Prostate gland (tissue), 2 donors: ENCODE data around the gene TGIF1. TPM values are rescaled to one million over a fixed set of nuclear protein-coding genes. Genes with fewer than 3 reads are reported as not detected.

Experiments used
- DNase-seq: peaks from one replicate; pipeline ENCODE4 v3.0.0-alpha.2; 2019; ENCODE audit warnings: low spot score
- H3K27ac ChIP-seq, 2 donors: fragments of 200-600 bp; sonication (generic); 2 replicates each; pipeline ENCODE4 v1.5.1; 2017 to 2019
- H3K27me3 ChIP-seq: fragments of 200-600 bp; sonication (generic); replicated peaks from 2 replicates; pipeline ENCODE4 v1.5.1; 2019; ENCODE audit not compliant: insufficient read depth
- H3K36me3 ChIP-seq, 2 donors: fragments of 200-600 bp; sonication (generic); 1 replicate in 1 of 2; 2 replicates in 1 of 2; pipeline versions ENCODE4 v1.5.1 to v1.8.1; 2017 to 2019
- H3K4me1 ChIP-seq: fragments of 200-600 bp; sonication (generic); replicated peaks from 2 replicates; pipeline ENCODE4 v1.5.1; 2019
- H3K4me3 ChIP-seq, 2 donors: fragments of 200-600 bp; sonication (generic); 2 replicates each; pipeline ENCODE4 v1.5.1; 2017 to 2019
- H3K9me3 ChIP-seq: fragments of 200-600 bp; sonication (generic); 2 replicates; pipeline ENCODE4 v1.5.1; 2017
- CTCF ChIP-seq, 4 experiments: fragments of 200-600 bp in 2 of 4; fragments of 450-650 bp in 2 of 4; sonication (generic) in 2 of 4; IDR thresholded peaks; 1 replicate in 3 of 4; 2 replicates in 1 of 4; pipeline ENCODE4 v1.5.1; 2016 to 2019; ENCODE audit warnings: antibody characterized with exemption in 4 of 4, mild to moderate bottlenecking in 2 of 4, moderate library complexity in 2 of 4
- POLR2A ChIP-seq: fragments of 450-650 bp; IDR thresholded peaks from one replicate; pipeline ENCODE4 v1.6.1; 2016; ENCODE audit warnings: antibody characterized with exemption, mild to moderate bottlenecking
- POLR2AphosphoS5 ChIP-seq: sonication (generic); formaldehyde crosslinking; IDR thresholded peaks from one replicate; pipeline ENCODE4 v1.6.1; 2017; ENCODE audit warnings: antibody characterized with exemption
- WGBS: methylation state at CpG from one replicate; pipeline ENCODE4 v1.1.5; 2018; 5-methylcytosine and 5-hydroxymethylcytosine counted together
- intact Hi-C: fragments of 100-400 bp; cut with DNase I; formaldehyde crosslinking; loops from one replicate; pipeline ENCODE4 v1.14.2; 2022
- total RNA-seq, 2 donors: library from RNA; depleted of rRNA; stranded (reverse); fragments of >200 nt; gene quantifications; one replicate each; pipeline ENCODE4 v1.1.0, GENCODE V29; 2016

The TGIF1 gene
- total RNA-seq, 2 donors from 2014 or later, result 124 to 151 TPM

- WGBS, result 60% methylated on average over 5 of the region's 5 CpGs
- Histone ChIP-seq H3K4me3 (no peak overlapping the region), H3K36me3 (no peaks in the 10 kb centered on the region), H3K27ac (no peak overlapping the region), H3K4me1 (no peaks in the 10 kb centered on the region), H3K27me3 (no peaks in the 10 kb centered on the region), H3K9me3 (no peaks in the 10 kb centered on the region)
- DNase-seq, result no peak
- TF ChIP-seq POLR2AphosphoS5, result no peak
- TF ChIP-seq CTCF (IDR thresholded peaks at IDR 0.05), result no peak
- no peak for TF ChIP-seq POLR2A
- intact Hi-C loops, result no loop called here
These were observed 30.1 kb downstream of the TGIF1 start for GRCh38 chr18:3479978-3480509.

GRCh38 chr18:3480827-3481573 lies 31.0 kb downstream of the TGIF1 start:
- no peak overlapping the region for H3K27ac ChIP-seq
- no peaks in the 10 kb centered on the region for H3K4me1 ChIP-seq
- no peaks in the 10 kb centered on the region for H3K36me3 ChIP-seq
- no peaks in the 10 kb centered on the region for H3K27me3 ChIP-seq
- 93% methylated on average over 5 of the region's 5 CpGs for WGBS
- H3K4me3 ChIP-seq, result no peak overlapping the region
- H3K9me3 ChIP-seq, result no peaks in the 10 kb centered on the region
- no peak for DNase-seq
- intact Hi-C loops, result no loop called here
- TF ChIP-seq POLR2A, result no peak
- no peak for TF ChIP-seq POLR2AphosphoS5
- no peak for TF ChIP-seq CTCF (IDR thresholded peaks at IDR 0.05)

GRCh38 chr18:3481696-3482210 lies 31.8 kb downstream of the TGIF1 start:
- intact Hi-C loops, result no loop called here
- TF ChIP-seq CTCF (IDR thresholded peaks at IDR 0.05) (peak in 1 of 4 experiments; percentile 22), POLR2A (no peak)
- WGBS, result 60% methylated on average over 5 of the region's 5 CpGs
- Histone ChIP-seq H3K4me1 (no peaks in the 10 kb centered on the region), H3K4me3 (no peak overlapping the region), H3K9me3 (no peaks in the 10 kb centered on the region), H3K27ac (no peak overlapping the region), H3K36me3 (no peaks in the 10 kb centered on the region), H3K27me3 (no peaks in the 10 kb centered on the region)
- DNase-seq, result no peak

GRCh38 chr18:3482258-3482657 lies 32.3 kb downstream of the TGIF1 start:
- DNase-seq, result no peak
- 92% methylated on average over 3 of the region's 3 CpGs for WGBS
- Histone ChIP-seq H3K27ac (no peak overlapping the region), H3K9me3 (no peaks in the 10 kb centered on the region), H3K4me3 (no peak overlapping the region), H3K27me3 (no peaks in the 10 kb centered on the region), H3K36me3 (no peaks in the 10 kb centered on the region), H3K4me1 (no peaks in the 10 kb centered on the region)
- intact Hi-C loops, result no loop called here
- TF ChIP-seq POLR2A (no peak), POLR2AphosphoS5 (no peak), CTCF (IDR thresholded peaks at IDR 0.05) (no peak)
